IPS-20b (cell line): ENCODE data around the gene DNAJC11.

Experiments used
- H3K27ac ChIP-seq: one replicate; pipeline ENCODE4 v1.5.1; 2013; ENCODE audit warnings: low read length
- H3K27me3 ChIP-seq: 2 replicates; pipeline ENCODE4 v1.6.1; 2013; ENCODE audit warnings: mild to moderate bottlenecking, low read length, inconsistent platforms; ENCODE audit not compliant: insufficient read depth
- H3K36me3 ChIP-seq: 2 replicates; pipeline ENCODE4 v1.6.1; 2013; ENCODE audit warnings: low read depth, mild to moderate bottlenecking, inconsistent platforms, low read length, moderate library complexity; ENCODE audit not compliant: insufficient read depth
- H3K4me1 ChIP-seq: 2 replicates; pipeline ENCODE4 v1.6.1; 2013; ENCODE audit warnings: mild to moderate bottlenecking, control low read depth, inconsistent platforms, low read length, moderate library complexity; ENCODE audit not compliant: insufficient read depth
- H3K4me3 ChIP-seq: 2 replicates; pipeline ENCODE4 v1.5.1; 2013; ENCODE audit warnings: mild to moderate bottlenecking, low read length, inconsistent platforms
- H3K9ac ChIP-seq: 2 replicates; pipeline ENCODE4 v1.6.1; 2013; ENCODE audit warnings: low read depth, mild to moderate bottlenecking, inconsistent platforms, low read length, moderate library complexity
- H3K9me3 ChIP-seq: 2 replicates; pipeline ENCODE4 v1.6.1; 2013; ENCODE audit warnings: mild to moderate bottlenecking, low read depth, low read length, inconsistent platforms; ENCODE audit not compliant: insufficient read depth

Gene DNAJC11

DNA sequence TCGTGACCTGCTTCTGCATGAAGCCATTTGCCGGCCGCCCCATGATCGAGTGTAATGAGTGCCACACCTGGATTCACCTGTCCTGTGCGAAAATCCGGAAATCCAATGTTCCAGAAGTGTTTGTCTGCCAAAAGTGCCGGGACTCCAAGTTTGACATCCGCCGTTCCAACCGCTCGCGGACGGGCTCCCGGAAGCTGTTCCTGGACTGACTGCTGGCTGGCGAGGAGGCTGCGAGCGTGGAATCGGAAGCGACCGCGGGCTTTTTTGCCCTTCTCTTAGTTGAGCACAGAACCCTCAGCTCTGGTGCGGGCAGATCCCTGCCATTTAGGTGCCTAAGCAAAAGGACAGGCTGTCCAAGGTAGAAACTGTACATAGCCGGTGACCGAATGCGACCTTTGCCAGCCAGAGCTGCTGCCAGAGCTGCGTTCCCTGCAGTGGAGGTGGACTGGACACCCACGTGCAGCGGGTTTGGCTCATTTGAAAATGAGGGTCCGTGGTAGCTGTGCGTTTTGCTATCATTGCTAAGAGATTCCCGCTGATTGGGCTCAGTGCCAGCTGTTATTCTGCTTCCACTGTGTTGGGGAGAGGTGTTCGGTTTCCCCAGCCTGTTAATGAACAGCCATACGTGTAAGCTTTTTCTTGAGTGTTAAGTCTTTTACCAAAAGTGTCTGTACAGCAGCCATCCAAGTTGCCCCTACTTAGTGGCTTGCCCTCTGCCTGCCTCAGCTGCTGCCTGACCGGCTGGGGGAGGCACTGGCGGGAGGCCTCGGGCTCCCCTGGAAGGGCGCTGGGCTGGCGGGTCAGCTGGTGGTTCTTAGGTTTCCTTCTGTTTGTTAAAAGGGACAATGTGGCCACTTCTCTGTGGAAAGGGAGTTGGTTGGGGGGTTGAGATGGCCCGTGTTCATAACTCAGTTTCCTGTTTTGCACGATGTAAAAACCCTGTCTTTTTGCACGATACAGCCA is 79.9 kb downstream of the DNAJC11 start:
- Histone ChIP-seq H3K4me1 (no peaks in the 10 kb centered on the region; the same call in 1 of the 2 replicates), H3K36me3 (peaks cover 73% of the 10 kb centered on the region), H3K27me3 (no peaks in the 10 kb centered on the region), H3K4me3 (no peak overlapping the region), H3K27ac (no peak overlapping the region), H3K9me3 (no peaks in the 10 kb centered on the region), H3K9ac (no peak overlapping the region)

GRCh38 chr1:6619045-6619444 is 82.6 kb downstream of the DNAJC11 start:
- Histone ChIP-seq H3K4me1 (no peaks in the 10 kb centered on the region), H3K9me3 (no peaks in the 10 kb centered on the region), H3K27me3 (no peaks in the 10 kb centered on the region), H3K4me3 (no peak overlapping the region), H3K27ac (no peak overlapping the region), H3K9ac (no peak overlapping the region), H3K36me3 (peaks cover 74% of the 10 kb centered on the region)

DNA sequence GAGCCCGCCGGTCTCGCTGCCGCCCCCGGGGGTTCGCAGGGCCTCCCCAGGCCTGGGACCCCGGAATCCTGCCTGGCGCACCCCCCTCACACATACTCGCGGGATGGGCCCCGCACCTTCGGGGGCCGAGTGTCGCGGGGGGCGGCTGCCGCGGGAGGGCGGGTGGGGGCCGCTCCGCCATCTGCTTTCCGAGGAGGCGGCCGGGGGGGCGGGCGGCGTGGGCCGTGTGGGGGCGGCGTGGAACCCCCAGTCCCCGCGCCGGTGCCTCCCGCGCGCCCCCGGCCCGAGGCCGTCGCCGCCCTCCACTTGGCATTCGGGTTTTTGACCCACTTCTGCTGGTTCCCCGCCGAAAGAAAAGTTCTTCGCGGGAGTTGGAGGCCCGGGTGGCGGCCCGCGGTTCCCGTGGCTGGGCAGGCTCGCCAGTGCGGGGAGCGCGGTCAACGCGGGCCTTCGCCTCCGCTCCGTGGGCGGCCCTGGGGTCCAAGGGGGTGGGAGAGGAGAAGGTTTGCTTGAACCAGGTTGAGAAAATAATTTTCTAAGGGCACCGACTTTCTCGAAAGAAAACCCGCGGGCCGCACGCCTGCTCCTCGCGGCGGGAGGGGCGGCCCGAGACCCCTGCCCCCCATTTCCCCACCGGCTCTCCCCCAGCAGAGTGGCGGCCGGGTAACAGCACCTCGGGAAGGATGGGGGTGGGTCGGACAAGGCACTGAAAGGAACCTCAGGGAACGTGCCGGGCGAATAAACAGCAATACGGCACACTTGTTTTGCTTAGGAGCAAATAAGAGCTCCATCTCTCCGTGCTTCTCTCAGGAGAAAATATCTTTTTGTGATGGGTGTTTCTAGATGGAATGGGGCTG is 86.5 kb downstream of the DNAJC11 start:
- Histone ChIP-seq H3K4me3 (peak overlapping the region; percentile 76), H3K27me3 (peaks cover 16% of the 10 kb centered on the region; the same call in 1 of the 2 replicates), H3K9ac (peak overlapping the region; percentile 76), H3K36me3 (peaks cover 35% of the 10 kb centered on the region), H3K4me1 (no peaks in the 10 kb centered on the region), H3K9me3 (no peaks in the 10 kb centered on the region), H3K27ac (no peak overlapping the region)

GRCh38 chr1:6614019-6614928 is 87.3 kb downstream of the DNAJC11 start:
- Histone ChIP-seq H3K9me3 (no peaks in the 10 kb centered on the region), H3K4me3 (peak overlapping the region; percentile 75; the same call in 1 of the 2 replicates), H3K9ac (peak overlapping the region; percentile 77; the same call in 1 of the 2 replicates), H3K27me3 (peaks cover 16% of the 10 kb centered on the region; the same call in 1 of the 2 replicates), H3K4me1 (no peaks in the 10 kb centered on the region), H3K27ac (no peak overlapping the region), H3K36me3 (peaks cover 26% of the 10 kb centered on the region)

GRCh38 chr1:6613361-6614018 is 88.1 kb downstream of the DNAJC11 start, which contains the start of gene PHF13:
TSS of gene PHF13 (plus strand) at chr1:6613731. CDS start at chr1:6614067, 336 bp downstream.
- no peak within 1 kb of the TSS for H3K27ac ChIP-seq
- H3K4me1 ChIP-seq, result no peaks in the 10 kb centered on the region
- H3K27me3 ChIP-seq, result peaks cover 16% of the 10 kb centered on the region; the same call in 1 of the 2 replicates
- H3K36me3 ChIP-seq, result peaks cover 20% of the 10 kb centered on the region
- H3K9me3 ChIP-seq, result no peaks in the 10 kb centered on the region
- peak within 1 kb of the TSS; percentile 88 for H3K4me3 ChIP-seq
- peak within 1 kb of the TSS; percentile 77; the same call in 1 of the 2 replicates for H3K9ac ChIP-seq

- Histone ChIP-seq H3K27me3 (peaks cover 16% of the 10 kb centered on the region; the same call in 1 of the 2 replicates), H3K36me3 (peaks cover 13% of the 10 kb centered on the region), H3K4me3 (peak overlapping the region; percentile 88), H3K4me1 (no peaks in the 10 kb centered on the region), H3K9me3 (no peaks in the 10 kb centered on the region), H3K9ac (peak overlapping the region; percentile 77; the same call in 1 of the 2 replicates), H3K27ac (no peak overlapping the region)
Observed at GRCh38 chr1:6612641-6613360, 88.8 kb downstream of the DNAJC11 start.

- Histone ChIP-seq H3K9ac (peak overlapping the region; percentile 79), H3K27me3 (peaks cover 13% of the 10 kb centered on the region; the same call in 1 of the 2 replicates), H3K27ac (peak overlapping the region; percentile 9), H3K4me3 (peak overlapping the region; percentile 93), H3K36me3 (peaks cover 2% of the 10 kb centered on the region; the same call in 1 of the 2 replicates), H3K9me3 (no peaks in the 10 kb centered on the region), H3K4me1 (peaks cover 12% of the 10 kb centered on the region)
Observed at GRCh38 chr1:6603915-6604558, 97.6 kb downstream of the DNAJC11 start.

DNA sequence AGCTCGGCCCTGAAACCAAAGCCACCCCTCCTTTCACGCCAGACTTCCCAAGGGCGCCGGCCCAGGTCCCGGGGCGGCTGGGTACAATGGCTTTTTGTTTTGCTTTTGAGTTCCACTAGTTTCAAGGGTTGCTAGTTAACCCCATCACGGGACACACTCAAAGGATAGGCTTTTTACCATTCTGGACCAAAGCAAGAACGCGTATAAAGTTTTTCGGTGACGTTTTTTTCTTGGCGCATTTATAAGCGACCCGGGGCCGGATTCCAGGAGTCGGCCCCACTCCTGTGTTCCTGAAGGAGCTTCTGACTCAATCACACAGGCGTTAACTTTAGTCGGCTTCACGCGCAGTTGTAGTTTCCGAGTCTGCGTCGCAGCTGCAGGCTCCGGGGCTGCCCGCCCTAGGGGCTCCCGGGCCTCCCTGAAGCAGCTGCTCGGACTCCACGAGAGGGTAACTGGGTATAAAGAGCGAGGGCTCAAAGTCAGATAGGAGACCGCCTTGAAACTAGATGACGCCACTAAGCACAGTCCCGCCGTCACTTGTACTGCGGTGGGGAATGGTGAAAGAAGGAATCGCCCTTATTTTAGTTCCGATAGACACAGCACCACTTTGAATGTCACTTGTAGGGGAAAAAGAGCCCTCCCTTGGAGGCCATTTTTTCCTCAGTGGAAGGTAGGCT is 98.2 kb downstream of the DNAJC11 start:
- Histone ChIP-seq H3K4me3 (peak overlapping the region; percentile 93), H3K4me1 (peaks cover 12% of the 10 kb centered on the region), H3K9ac (peak overlapping the region; percentile 79; the same call in 1 of the 2 replicates), H3K36me3 (peaks cover 6% of the 10 kb centered on the region; the same call in 1 of the 2 replicates), H3K27me3 (peaks cover 13% of the 10 kb centered on the region; the same call in 1 of the 2 replicates), H3K9me3 (no peaks in the 10 kb centered on the region), H3K27ac (peak overlapping the region; percentile 44)

- Histone ChIP-seq H3K9me3 (no peaks in the 10 kb centered on the region), H3K9ac (peak within 1 kb of the TSS; percentile 84), H3K27me3 (peaks cover 13% of the 10 kb centered on the region; the same call in 1 of the 2 replicates), H3K4me1 (peaks cover 12% of the 10 kb centered on the region), H3K27ac (peak within 1 kb of the TSS; percentile 44), H3K4me3 (peak within 1 kb of the TSS; percentile 93), H3K36me3 (peaks cover 12% of the 10 kb centered on the region)
Observed at GRCh38 chr1:6602669-6603237, 98.9 kb downstream of the DNAJC11 start, which contains the start of gene KLHL21. TSS of gene KLHL21 (minus strand) at chr1:6602869. CDS start at chr1:6602817, 52 bp downstream.
